Common myeloid progenitor, CD34-positive (primary cell): ENCODE measurements around the gene LRRC3.
"Not testable (repeated sequence)": the region's sequence is repeated elsewhere in the genome, so short reads cannot be mapped to it uniquely, and the experiment has no call there.

Source experiments
- CTCF ChIA-PET: fragments of 350-600 bp; sonication (Branson Sonifier 250); formaldehyde crosslinking; loops from one replicate; lab custom pipeline; 2021; ENCODE audit warnings: antibody characterized with exemption; lab: Charles Lee
- POLR2A ChIA-PET: fragments of 350-600 bp; sonication (Branson Sonifier 250); formaldehyde crosslinking; loops from one replicate; lab custom pipeline; 2021; ENCODE audit warnings: antibody characterized with exemption; lab: Charles Lee
- DNase-seq, 3 donors: peaks; one replicate each; pipeline versions ENCODE4 v3.0.0 to v3.0.0-alpha.2; 2013
- H3K27ac ChIP-seq, 2 experiments: 1 replicate in 1 of 2; 2 replicates in 1 of 2; pipeline ENCODE4 v1.7.0; 2013; ENCODE audit warnings: inconsistent platforms in 2 of 2, low read length in 2 of 2, mild to moderate bottlenecking in 2 of 2, low read depth in 1 of 2, moderate library complexity in 1 of 2; ENCODE audit not compliant: severe bottlenecking in 2 of 2, insufficient read depth in 1 of 2, poor library complexity in 1 of 2
- H3K27me3 ChIP-seq, 5 experiments: replicated peaks in 2 of 5; 1 replicate in 3 of 5; 2 replicates in 2 of 5; pipeline versions ENCODE4 v1.6.1 to v1.7.0; 2013; ENCODE audit warnings: low read length in 4 of 5, mild to moderate bottlenecking in 2 of 5, moderate library complexity in 2 of 5, inconsistent platforms in 1 of 5; ENCODE audit not compliant: insufficient read depth in 5 of 5, control insufficient read depth in 4 of 5
- H3K36me3 ChIP-seq, 4 experiments: 1 replicate in 2 of 4; 2 replicates in 2 of 4; pipeline versions ENCODE4 v1.6.1 to v1.7.0; 2013; ENCODE audit warnings: low read length in 3 of 4, control low read depth in 1 of 4, mild to moderate bottlenecking in 1 of 4; ENCODE audit not compliant: control insufficient read depth in 4 of 4, insufficient read depth in 4 of 4
- H3K4me1 ChIP-seq, 4 experiments: 1 replicate in 3 of 4; 2 replicates in 1 of 4; pipeline versions ENCODE4 v1.6.1 to v1.7.1; 2013; ENCODE audit warnings: low read length in 3 of 4, mild to moderate bottlenecking in 3 of 4, control low read depth in 1 of 4, inconsistent platforms in 1 of 4, moderate library complexity in 1 of 4; ENCODE audit not compliant: control insufficient read depth in 4 of 4, insufficient read depth in 4 of 4; ENCODE audit errors: control extremely low read depth in 1 of 4
- H3K4me3 ChIP-seq, 7 experiments: 1 replicate in 4 of 7; 2 replicates in 3 of 7; pipeline versions ENCODE4 v1.5.1 to v1.7.0; 2013; ENCODE audit warnings: mild to moderate bottlenecking in 7 of 7, low read length in 6 of 7, moderate library complexity in 6 of 7, inconsistent platforms in 2 of 7, low read depth in 2 of 7, control low read depth in 1 of 7; ENCODE audit not compliant: insufficient read depth in 4 of 7, control insufficient read depth in 1 of 7; ENCODE audit errors: extremely low read depth in 1 of 7
- H3K9me3 ChIP-seq, 5 experiments: 1 replicate in 4 of 5; 2 replicates in 1 of 5; pipeline versions ENCODE4 v1.6.1 to v1.7.1; 2013; ENCODE audit warnings: low read length in 4 of 5, mild to moderate bottlenecking in 2 of 5, inconsistent platforms in 1 of 5, low read depth in 1 of 5, moderate library complexity in 1 of 5; ENCODE audit not compliant: control insufficient read depth in 4 of 5, insufficient read depth in 2 of 5; ENCODE audit errors: control extremely low read depth in 1 of 5
- WGBS: methylation state at CpG from one replicate; pipeline ENCODE4 v1.1.5; 2013; ENCODE audit not compliant: insufficient coverage; 5-methylcytosine and 5-hydroxymethylcytosine counted together

Gene LRRC3

DNA sequence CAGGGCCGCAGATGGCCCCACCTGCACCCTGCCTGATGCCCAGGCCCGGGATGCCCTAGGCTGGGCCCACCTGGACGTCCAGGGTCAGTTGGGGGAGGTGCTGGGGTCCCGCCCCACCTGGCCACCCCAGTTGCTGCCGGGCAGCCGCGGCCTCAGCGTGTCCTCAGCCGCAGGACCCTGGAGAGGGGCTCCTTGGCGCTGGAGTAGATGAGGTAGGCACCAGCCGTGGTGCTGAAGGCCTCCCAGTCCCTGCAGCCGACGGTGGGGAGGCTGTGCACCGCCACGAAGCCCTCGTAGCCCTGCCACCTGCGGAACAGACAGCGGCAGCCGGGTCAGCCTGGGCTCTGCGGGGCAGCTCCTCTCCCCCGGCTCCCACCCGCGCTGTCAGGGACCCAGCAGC, 44.3 kb downstream of the LRRC3 start:
- H3K27me3 ChIP-seq, result peaks cover 0 to 17% (median 8%) of the 10 kb centered on the region in 5 experiments
- no peak overlapping the region for H3K4me3 ChIP-seq
- no peak for DNase-seq
- H3K9me3 ChIP-seq, result no peaks in the 10 kb centered on the region
- H3K27ac ChIP-seq, result no peak overlapping the region
- H3K4me1 ChIP-seq, result peaks cover 0 to 4% (median 0%) of the 10 kb centered on the region in 4 experiments
- CTCF ChIA-PET, result interaction anchor here (1.4 kb wide), 1 partner anchor 11 kb away, joined by 3 read pairs; no protein-coding TSS in a partner anchor
- no peaks in the 10 kb centered on the region for H3K36me3 ChIP-seq
- POLR2A ChIA-PET, result no interaction called here
- WGBS, result 90% methylated on average over 19 of the region's 23 CpGs

DNA sequence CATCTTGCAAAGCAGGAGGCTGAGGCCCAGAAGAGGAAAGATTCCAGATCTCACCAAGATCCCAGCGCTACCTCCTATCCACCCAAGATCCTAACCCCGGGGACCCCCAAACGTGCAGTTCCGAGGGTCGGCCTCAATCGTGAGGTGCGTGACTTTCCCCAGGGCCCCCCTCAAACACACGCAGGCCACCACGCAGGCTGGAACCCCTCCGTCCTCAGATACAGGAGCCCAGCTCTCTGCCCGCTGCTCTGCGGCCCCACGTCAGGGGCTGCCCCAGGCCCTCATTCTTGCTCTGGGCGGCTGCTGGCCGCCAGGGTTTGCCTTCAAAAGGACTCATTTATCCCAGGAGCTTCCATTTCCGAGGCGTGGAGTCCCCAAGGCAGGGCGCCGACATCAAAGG, 44.8 kb downstream of the LRRC3 start:
- Histone ChIP-seq H3K27me3 (peaks cover 0 to 17% (median 8%) of the 10 kb centered on the region in 5 experiments), H3K4me3 (no peak overlapping the region), H3K4me1 (peaks cover 0 to 4% (median 0%) of the 10 kb centered on the region in 4 experiments), H3K36me3 (no peaks in the 10 kb centered on the region), H3K27ac (no peak overlapping the region), H3K9me3 (no peaks in the 10 kb centered on the region)
- POLR2A ChIA-PET, result no interaction called here
- no peak for DNase-seq
- CTCF ChIA-PET, result interaction anchor here (1.4 kb wide), 1 partner anchor 11 kb away, joined by 3 read pairs; no protein-coding TSS in a partner anchor
- 92% methylated on average over 15 of the region's 19 CpGs for WGBS

DNA sequence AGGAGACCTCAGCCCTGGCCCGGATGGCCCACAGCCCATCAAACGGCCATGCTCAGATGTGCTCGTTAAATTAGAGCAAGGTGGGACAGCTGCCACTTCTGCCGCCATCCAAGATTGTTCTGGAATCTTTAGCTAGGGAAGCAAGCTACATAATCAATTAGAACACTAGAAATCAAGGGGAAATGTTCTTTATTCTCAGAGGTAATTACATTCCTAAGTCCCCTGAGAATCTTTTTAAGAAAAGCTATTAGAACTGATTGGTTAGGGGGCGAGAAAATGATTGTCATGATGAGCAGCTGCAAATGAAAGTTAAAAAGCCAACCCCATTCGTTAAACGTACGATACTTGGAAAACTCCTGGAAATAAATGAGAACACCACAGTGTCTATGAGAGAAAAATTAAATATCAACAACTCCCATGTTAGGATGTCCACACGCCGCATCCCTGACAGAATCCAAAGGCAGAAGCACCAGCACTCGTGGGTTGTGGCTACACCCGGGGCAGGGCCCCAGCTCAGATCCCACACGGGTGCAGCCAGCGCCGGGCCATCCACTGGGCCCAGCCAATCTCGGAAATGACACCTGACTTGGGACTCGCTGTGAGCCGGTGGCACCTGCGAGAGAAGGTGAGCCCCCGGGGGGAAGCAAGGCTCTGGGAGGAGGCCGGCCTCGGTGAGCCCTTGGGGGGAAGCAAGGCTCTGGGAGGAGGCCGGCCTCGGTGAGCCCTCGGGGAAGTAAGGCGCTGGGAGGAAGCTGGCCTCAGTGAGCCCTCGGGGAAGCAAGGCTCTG, 47.1 kb downstream of the LRRC3 start:
- Histone ChIP-seq H3K27ac (no peak overlapping the region), H3K36me3 (no peaks in the 10 kb centered on the region), H3K4me3 (no peak overlapping the region), H3K9me3 (no peaks in the 10 kb centered on the region), H3K4me1 (peaks cover 0 to 4% (median 0%) of the 10 kb centered on the region in 4 experiments), H3K27me3 (peaks cover 0 to 6% (median 0%) of the 10 kb centered on the region in 5 experiments)
- DNase-seq, result no peak
- WGBS, result 91% methylated on average over 24 of the region's 27 CpGs
- ChIA-PET POLR2A (no interaction called here), CTCF (interaction anchor here (0.7 to 1.6 kb wide), 4 partner anchors 8 to 449 kb away, joined by 3 to 7 read pairs (median 4); no protein-coding TSS in a partner anchor)

DNA sequence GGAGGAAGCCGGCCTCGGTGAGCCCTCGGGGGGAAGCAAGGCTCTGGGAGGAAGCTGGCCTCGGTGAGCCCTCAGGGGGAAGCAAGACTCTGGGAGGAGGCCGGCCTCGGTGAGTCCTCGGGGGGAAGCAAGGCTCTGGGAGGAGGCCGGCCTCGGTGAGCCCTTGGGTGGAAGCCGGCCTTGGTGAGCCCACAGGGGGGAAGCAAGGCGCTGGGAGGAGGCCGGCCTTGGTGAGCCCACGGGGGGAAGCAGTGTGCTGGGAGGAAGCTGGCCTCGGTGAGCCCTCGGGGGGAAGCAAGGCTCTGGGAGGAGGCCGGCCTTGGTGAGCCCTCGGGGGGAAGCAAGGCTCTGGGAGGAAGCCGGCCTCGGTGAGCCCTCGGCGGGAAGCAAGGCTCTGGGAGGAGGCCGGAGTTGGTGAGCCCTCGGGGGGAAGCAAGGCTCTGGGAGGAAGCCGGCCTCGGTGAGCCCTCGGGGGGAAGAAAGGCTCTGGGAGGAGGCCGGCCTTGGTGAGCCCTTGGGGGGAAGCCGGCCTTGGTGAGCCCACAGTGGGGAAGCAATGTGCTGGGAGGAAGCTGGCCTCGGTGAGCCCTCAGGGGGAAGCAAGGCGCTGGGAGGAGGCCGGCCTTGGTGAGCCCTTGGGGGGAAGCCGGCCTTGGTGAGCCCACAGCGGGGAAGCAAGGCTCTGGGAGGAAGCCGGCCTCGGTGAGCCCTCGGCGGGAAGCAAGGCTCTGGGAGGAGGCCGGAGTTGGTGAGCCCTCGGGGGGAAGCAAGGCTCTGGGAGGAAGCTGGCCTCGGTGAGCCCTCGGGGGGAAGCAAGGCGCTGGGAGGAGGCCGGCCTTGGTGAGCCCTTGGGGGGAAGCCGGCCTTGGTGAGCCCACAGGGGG, 47.9 kb downstream of the LRRC3 start:
- not testable (repeated sequence) for H3K4me3 ChIP-seq, H3K27ac ChIP-seq, H3K4me1 ChIP-seq, H3K36me3 ChIP-seq, DNase-seq, H3K9me3 ChIP-seq, H3K27me3 ChIP-seq
- ChIA-PET POLR2A (interaction anchor here (0.7 kb wide), 1 partner anchor 296 kb away, joined by 3 read pairs; no protein-coding TSS in a partner anchor), CTCF (interaction anchor here (0.7 kb wide), 2 partner anchors 448 to 450 kb away, joined by 3 read pairs; no protein-coding TSS in a partner anchor)
- WGBS, result 68% methylated on average over 15 of the region's 44 CpGs

DNA sequence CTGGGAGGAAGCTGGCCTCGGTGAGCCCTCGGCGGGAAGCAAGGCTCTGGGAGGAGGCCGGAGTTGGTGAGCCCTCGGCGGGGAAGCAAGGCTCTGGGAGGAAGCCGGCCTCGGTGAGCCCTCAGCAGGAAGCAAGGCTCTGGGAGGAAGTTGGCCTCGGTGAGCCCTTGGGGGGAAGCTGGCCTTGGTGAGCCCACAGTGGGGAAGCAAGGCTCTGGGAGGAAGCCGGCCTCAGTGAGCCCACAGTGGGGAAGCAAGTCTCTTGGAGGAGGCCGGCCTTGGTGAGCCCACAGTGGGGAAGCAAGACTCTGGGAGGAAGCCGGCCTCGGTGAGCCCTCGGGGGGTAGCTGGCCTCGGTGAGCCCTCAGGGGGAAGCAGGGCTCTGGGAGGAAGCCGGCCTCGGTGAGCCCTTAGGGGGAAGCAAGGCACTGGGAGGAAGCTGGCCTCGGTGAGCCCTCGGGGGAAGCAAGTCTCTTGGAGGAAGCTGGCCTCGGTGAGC, 48.6 kb downstream of the LRRC3 start:
- DNase-seq, result peak in 2 of 3 donors; percentile 15 to 22
- no peaks in the 10 kb centered on the region for H3K9me3 ChIP-seq
- no peak overlapping the region for H3K4me3 ChIP-seq
- 15% methylated on average over 20 of the region's 20 CpGs for WGBS
- no peak overlapping the region for H3K27ac ChIP-seq
- H3K4me1 ChIP-seq, result peaks cover 0 to 4% (median 0%) of the 10 kb centered on the region in 4 experiments
- POLR2A ChIA-PET, result interaction anchor here (0.7 kb wide), 1 partner anchor 295 kb away, joined by 3 read pairs; no protein-coding TSS in a partner anchor
- CTCF ChIA-PET, result interaction anchor here (0.7 kb wide), 1 partner anchor 449 kb away, joined by 3 read pairs; no protein-coding TSS in a partner anchor
- no peaks in the 10 kb centered on the region for H3K36me3 ChIP-seq
- H3K27me3 ChIP-seq, result peaks cover 0 to 2% (median 0%) of the 10 kb centered on the region in 5 experiments

DNA sequence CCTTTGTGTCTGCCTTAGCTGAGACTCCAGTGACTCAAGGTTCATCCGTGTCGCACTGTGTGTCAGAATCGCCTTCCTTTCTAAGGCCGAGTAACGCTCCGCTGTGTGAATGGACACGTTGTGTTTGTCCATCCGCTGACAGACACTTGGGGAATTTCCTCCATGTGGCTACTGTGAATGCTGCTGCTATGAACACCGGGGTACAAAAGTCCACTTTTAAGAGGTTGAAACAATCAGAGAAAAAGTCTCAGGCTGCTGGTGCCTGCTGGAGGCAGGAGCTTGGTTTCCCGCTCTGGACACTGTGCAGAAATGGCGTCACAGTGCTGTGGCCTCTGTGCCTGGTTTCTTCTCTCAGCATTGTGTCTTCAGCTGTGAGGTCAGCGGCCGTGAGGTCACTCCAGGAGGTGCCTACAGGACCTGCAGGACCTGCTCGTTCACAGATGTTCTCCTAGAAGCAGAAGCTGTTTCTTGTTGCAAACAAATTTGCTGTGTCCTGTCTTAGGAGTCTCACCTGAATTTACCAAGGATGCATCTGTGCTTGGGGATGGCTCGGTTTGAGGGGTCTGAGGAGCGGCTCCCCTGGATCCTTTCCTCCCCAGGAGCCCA, 50.5 kb downstream of the LRRC3 start:
- ChIA-PET CTCF (interaction anchor here (1.4 kb wide), 1 partner anchor 288 kb away, joined by 4 read pairs; no protein-coding TSS in a partner anchor), POLR2A (no interaction called here)
- H3K4me1 ChIP-seq, result peaks cover 0 to 11% (median 7%) of the 10 kb centered on the region in 4 experiments

More for the DNA sequence above, 50.5 kb downstream of the LRRC3 start:
- no peak overlapping the region for H3K4me3 ChIP-seq
- no peaks in the 10 kb centered on the region for H3K9me3 ChIP-seq
- H3K27me3 ChIP-seq, result peaks cover 0 to 2% (median 0%) of the 10 kb centered on the region in 5 experiments
- 94% methylated on average over 16 of the region's 16 CpGs for WGBS
- no peaks in the 10 kb centered on the region for H3K36me3 ChIP-seq
- DNase-seq, result no peak
- H3K27ac ChIP-seq, result no peak overlapping the region
